GM21576 (cell line): ENCODE results near the gene PLEKHH2.

Experiments used
- ATAC-seq: cut with Tn5 transposase; IDR thresholded peaks from one replicate; pipeline ENCODE4 v1.9.1; 2021; ENCODE audit warnings: mild to moderate bottlenecking, moderate library complexity; ENCODE audit not compliant: unreplicated experiment

Gene PLEKHH2

DNA sequence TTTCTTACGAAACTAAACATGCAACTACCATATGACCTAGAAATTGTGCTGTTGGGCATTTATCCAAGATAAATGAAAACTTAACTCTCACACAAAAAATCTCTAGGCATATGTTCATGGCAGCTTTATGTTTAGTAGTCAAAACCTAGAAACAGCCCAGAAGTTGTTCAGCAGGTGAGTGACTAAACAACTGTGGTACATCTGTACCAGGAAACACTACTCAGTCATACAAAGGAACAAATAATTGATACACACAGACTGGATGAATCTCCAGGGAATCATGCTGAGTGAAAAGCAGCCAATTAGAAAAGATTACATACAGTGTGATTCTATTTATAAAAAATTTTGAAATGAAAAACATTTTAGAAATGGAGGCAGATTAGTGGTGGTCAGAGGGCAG, 166.1 kb downstream of the PLEKHH2 start:
- no peak for ATAC-seq

GRCh38 chr2:43806719-43807031, 169.6 kb downstream of the PLEKHH2 start:
- ATAC-seq: no peak

- ATAC-seq: no peak
These were observed 173.4 kb downstream of the PLEKHH2 start for GRCh38 chr2:43810452-43810851.

- no peak for ATAC-seq
These were observed 173.8 kb downstream of the PLEKHH2 start for GRCh38 chr2:43810888-43811287.

DNA sequence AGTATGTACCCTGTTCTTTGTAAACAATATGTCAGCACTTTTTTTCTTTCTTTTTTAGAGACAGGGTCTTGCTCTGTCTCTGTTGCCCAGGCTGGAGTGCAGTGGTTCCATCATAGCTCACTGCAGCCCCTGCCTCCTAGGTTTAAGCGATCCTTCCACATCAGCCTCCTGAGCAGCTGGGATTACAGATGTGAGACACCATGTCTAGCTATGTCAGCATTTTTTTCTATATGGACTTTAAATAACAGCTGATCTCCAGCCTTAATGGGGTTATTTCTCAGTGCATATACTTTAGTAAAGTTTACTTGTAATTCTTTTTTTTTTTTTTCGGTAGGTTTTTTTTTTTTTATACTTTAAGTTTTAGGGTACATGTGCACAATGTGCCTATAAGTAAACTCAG, 174.9 kb downstream of the PLEKHH2 start:
- ATAC-seq: no peak

DNA sequence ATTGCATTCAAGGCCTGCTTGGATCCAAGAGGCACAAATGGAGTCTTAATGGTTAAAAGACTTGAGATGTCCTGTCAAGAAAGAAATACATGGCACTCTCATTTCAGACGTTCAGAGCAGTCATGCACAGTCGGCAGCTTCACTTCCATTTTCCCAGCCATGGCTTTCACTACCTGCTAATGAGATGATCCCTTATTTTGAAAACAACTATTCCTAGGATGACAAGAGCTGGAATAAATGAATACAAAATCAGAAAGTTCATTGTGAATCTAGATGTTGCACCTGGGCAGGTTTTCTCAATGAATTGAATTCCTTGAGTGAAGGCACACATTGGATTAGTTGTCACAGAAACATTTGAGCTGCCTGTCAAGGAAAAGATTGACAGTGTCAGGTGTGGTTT, 175.9 kb downstream of the PLEKHH2 start:
- no peak for ATAC-seq

DNA sequence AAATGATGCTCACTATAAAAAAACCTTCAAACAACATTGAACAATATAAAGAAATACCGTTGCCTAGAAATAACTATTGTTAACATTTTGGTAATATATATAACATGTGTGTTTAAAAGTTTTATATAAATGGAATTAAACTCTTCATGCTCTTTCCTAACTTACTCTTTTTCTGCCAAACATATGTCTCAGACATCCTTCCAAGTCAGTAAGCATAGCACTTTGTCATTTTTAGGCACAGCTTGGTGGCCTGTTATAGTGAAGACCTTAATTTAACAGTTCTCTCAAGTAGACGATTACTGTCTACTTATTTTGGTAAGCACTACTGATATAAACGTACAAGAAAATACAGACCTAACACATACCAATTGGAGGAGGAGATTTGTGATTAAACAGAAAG, 177.7 kb downstream of the PLEKHH2 start:
- no peak for ATAC-seq
